GM12878 (cell line): ENCODE data around the gene PNMT. TPM values are rescaled to one million over a fixed set of nuclear protein-coding genes. Genes with fewer than 3 reads are reported as not detected.

Experiments used
- ATAC-seq: fragments of 200-7000 bp; cut with Tn5 transposase; 3 replicates; pipeline ENCODE4 v1.9.1; 2020; ENCODE audit warnings: mild to moderate bottlenecking, moderate library complexity
- BruUV-seq: library from RNA; stranded (reverse); fragments of 400-500 nt; replicated peaks from 2 replicates; lab custom pipeline; 2021; lab: Mats Ljungman, UMichigan
- CTCF ChIA-PET: fragments of 300-600 bp; sonication (Branson Sonifier 250); formaldehyde crosslinking; extraction: SDS; loops from one replicate; lab custom pipeline; 2021; ENCODE audit warnings: inconsistent platforms; lab: Yijun Ruan, JAX
- POLR2A ChIA-PET: fragments of 350-600 bp; formaldehyde crosslinking; extraction: SDS; loops from one replicate; lab custom pipeline; 2021; ENCODE audit warnings: inconsistent platforms; lab: Charles Lee
- RAD21 ChIA-PET: fragments of 300-600 bp; sonication (Branson Sonifier 250); formaldehyde crosslinking; loops from one replicate; lab custom pipeline; 2023; ENCODE audit warnings: antibody characterized with exemption; ENCODE audit not compliant: unreplicated experiment; lab: Charles Lee
- SMC1A ChIA-PET: fragments of 300-600 bp; sonication (Branson Sonifier 250); formaldehyde crosslinking; loops from one replicate; lab custom pipeline; 2023; ENCODE audit not compliant: unreplicated experiment, uncharacterized antibody; lab: Charles Lee
- DNase-seq: peaks from one replicate; pipeline ENCODE4 v3.0.0-alpha.2; 2011; ENCODE audit warnings: low read depth, low spot score
- FAIRE-seq: peaks from 3 replicates; lab custom pipeline; 2011; peaks lifted over from hg19 to GRCh38; lab: Jason Lieb, UNC
- H2AFZ ChIP-seq: 2 replicates; pipeline ENCODE4 v1.6.0; 2011; ENCODE audit warnings: low read depth, low read length, control low read depth; ENCODE audit not compliant: control insufficient read depth
- H3K27ac ChIP-seq: 2 replicates; pipeline ENCODE4 v1.5.1; 2011; ENCODE audit warnings: control low read depth; ENCODE audit not compliant: control insufficient read depth, insufficient read depth
- H3K27me3 ChIP-seq, 2 experiments: replicated peaks in 1 of 2; 2 replicates each; pipeline versions ENCODE4 v1.6.0 to v1.6.1; 2011; ENCODE audit warnings: low read length in 1 of 2; ENCODE audit not compliant: control insufficient read depth in 2 of 2, insufficient read depth in 2 of 2
- H3K36me3 ChIP-seq, 2 experiments: 2 replicates each; pipeline ENCODE4 v1.5.1; 2011; ENCODE audit warnings: low read length in 1 of 2; ENCODE audit not compliant: control insufficient read depth in 2 of 2, insufficient read depth in 2 of 2
- H3K4me1 ChIP-seq: 2 replicates; pipeline ENCODE4 v1.6.1; 2011; ENCODE audit warnings: mild to moderate bottlenecking, low read length, moderate library complexity, mixed read lengths; ENCODE audit not compliant: control insufficient read depth, insufficient read depth
- H3K4me2 ChIP-seq: 2 replicates; pipeline ENCODE4 v1.6.0; 2011; ENCODE audit warnings: control low read depth; ENCODE audit not compliant: control insufficient read depth, insufficient read depth
- H3K4me3 ChIP-seq: fragments of 200-600 bp; sonication (generic); 2 replicates; pipeline ENCODE4 v1.5.1; 2016
- H3K79me2 ChIP-seq: 2 replicates; pipeline ENCODE4 v1.6.0; 2011; ENCODE audit warnings: low read length; ENCODE audit not compliant: control insufficient read depth, insufficient read depth
- H3K9ac ChIP-seq: 2 replicates; pipeline ENCODE4 v1.8.0; 2011; ENCODE audit warnings: low read length, control low read depth, mixed read lengths; ENCODE audit not compliant: control insufficient read depth, insufficient read depth
- H3K9me3 ChIP-seq: replicated peaks from 3 replicates; pipeline ENCODE4 v1.5.1; 2011; ENCODE audit warnings: mild to moderate bottlenecking, low read length; ENCODE audit not compliant: control insufficient read depth, insufficient read depth
- H4K20me1 ChIP-seq: 2 replicates; pipeline ENCODE4 v1.6.0; 2011; ENCODE audit not compliant: control insufficient read depth, insufficient read depth
- ATF7 ChIP-seq: fragments of 450-650 bp; IDR thresholded peaks from 2 replicates; pipeline ENCODE4 v1.6.1; 2016; ENCODE audit warnings: low read depth, mild to moderate bottlenecking
- CREB1 ChIP-seq: IDR thresholded peaks from 2 replicates; pipeline ENCODE4 v1.6.1; 2012; ENCODE audit warnings: low read depth, mild to moderate bottlenecking, inconsistent platforms
- CREM ChIP-seq: IDR thresholded peaks from 2 replicates; pipeline ENCODE4 v1.6.1; 2014; ENCODE audit warnings: antibody characterized with exemption, low read depth
- EGR1 ChIP-seq, 2 experiments: IDR thresholded peaks; 1 replicate in 1 of 2; 2 replicates in 1 of 2; pipeline ENCODE4 v1.6.1; 2011 to 2012; ENCODE audit warnings: low read depth in 2 of 2, low read length in 2 of 2, borderline replicate concordance in 1 of 2, mild to moderate bottlenecking in 1 of 2, moderate library complexity in 1 of 2
- GATAD2B ChIP-seq: fragments of 450-650 bp; conservative IDR thresholded peaks from 2 replicates; pipeline ENCODE4 v1.6.1; 2017; ENCODE audit warnings: low read depth, mild to moderate bottlenecking, moderate library complexity
- MTA2 ChIP-seq: fragments of 450-650 bp; IDR thresholded peaks from 2 replicates; pipeline ENCODE4 v1.6.1; 2016; ENCODE audit warnings: low read depth, mild to moderate bottlenecking, moderate library complexity
- MYB ChIP-seq: fragments of 150-350 bp; IDR thresholded peaks from 2 replicates; pipeline ENCODE4 v1.6.1; 2014; ENCODE audit warnings: mild to moderate bottlenecking, low read depth, low read length, borderline replicate concordance
- STAT1 ChIP-seq: fragments of 450-650 bp; conservative IDR thresholded peaks from 2 replicates; pipeline ENCODE4 v1.6.1; 2014; ENCODE audit warnings: antibody characterized with exemption, mild to moderate bottlenecking
- SUPT20H ChIP-seq: IDR thresholded peaks from 2 replicates; pipeline ENCODE4 v1.6.1; 2011; ENCODE audit warnings: low read depth, mild to moderate bottlenecking, low read length, moderate library complexity, borderline replicate concordance; ENCODE audit not compliant: control insufficient read depth
- TARDBP ChIP-seq: IDR thresholded peaks from 2 replicates; pipeline ENCODE4 v1.6.1; 2016; ENCODE audit warnings: borderline replicate concordance
- WGBS: methylation state at CpG from one replicate; pipeline ENCODE4 v1.1.6; 2016; ENCODE audit warnings: low lambda C conversion rate; ENCODE audit not compliant: insufficient replicate concordance, insufficient coverage; ENCODE audit errors: missing lambda C conversion rate; 5-methylcytosine and 5-hydroxymethylcytosine counted together
- in situ Hi-C: fragments of 300-500 bp; cut with MboI; formaldehyde crosslinking; loops from 9 replicates; pipeline ENCODE4 v1.14.3; 2018; ENCODE audit warnings: mixed read lengths
- intact Hi-C: fragments of 100-400 bp; cut with micrococcal nuclease; formaldehyde crosslinking; loops from one replicate; pipeline ENCODE4 v1.14.2; 2022; ENCODE audit not compliant: unreplicated experiment
- polyA plus RNA-seq, 11 experiments: library from polyadenylated mRNA; depleted of rRNA in 4 of 11; unstranded in 6 of 11; stranded (reverse) in 5 of 11; fragments of >200 nt; fragmentation: Nextera tagmentation in 4 of 11; fragmentation: Illumina TruSeq in 1 of 11; extraction: Ambion mirVana in 4 of 11; extraction: Trizol in 1 of 11; gene quantifications; 1 replicate in 1 of 11; 2 replicates in 10 of 11; pipeline versions ENCODE4 v1.2.1 to v1.2.3, GENCODE V29; 2011 to 2016; ENCODE audit warnings: inconsistent platforms in 2 of 11, missing spikeins in 2 of 11, low read depth in 1 of 11
- total RNA-seq, 4 experiments: library from RNA; depleted of rRNA in 3 of 4; stranded (reverse); fragments of >200 nt in 3 of 4; fragmentation: Illumina TruSeq in 1 of 4; extraction: Trizol in 1 of 4; gene quantifications; 2 replicates each; pipeline versions ENCODE4 v1.2.1 to v1.2.3, GENCODE V29; 2013 to 2021
- TF ChIP-seq, protein P1 (sequence below): fragments of 450-650 bp; IDR thresholded peaks from 2 replicates; pipeline ENCODE4 v1.6.1; 2017; ENCODE audit warnings: mild to moderate bottlenecking, moderate library complexity
- TF ChIP-seq, protein P2 (sequence below): IDR thresholded peaks from 2 replicates; pipeline ENCODE4 v1.6.1; 2011; ENCODE audit warnings: borderline replicate concordance, low read depth, mild to moderate bottlenecking, moderate library complexity, mixed read lengths, low read length; ENCODE audit not compliant: insufficient read depth; ENCODE audit errors: extremely low read length

Gene PNMT
- total and polyA plus RNA-seq, 10 of the 15 experiments (the other 5 are each of a cell fraction or from before 2014, with no cell fraction given), result not detected

DNA sequence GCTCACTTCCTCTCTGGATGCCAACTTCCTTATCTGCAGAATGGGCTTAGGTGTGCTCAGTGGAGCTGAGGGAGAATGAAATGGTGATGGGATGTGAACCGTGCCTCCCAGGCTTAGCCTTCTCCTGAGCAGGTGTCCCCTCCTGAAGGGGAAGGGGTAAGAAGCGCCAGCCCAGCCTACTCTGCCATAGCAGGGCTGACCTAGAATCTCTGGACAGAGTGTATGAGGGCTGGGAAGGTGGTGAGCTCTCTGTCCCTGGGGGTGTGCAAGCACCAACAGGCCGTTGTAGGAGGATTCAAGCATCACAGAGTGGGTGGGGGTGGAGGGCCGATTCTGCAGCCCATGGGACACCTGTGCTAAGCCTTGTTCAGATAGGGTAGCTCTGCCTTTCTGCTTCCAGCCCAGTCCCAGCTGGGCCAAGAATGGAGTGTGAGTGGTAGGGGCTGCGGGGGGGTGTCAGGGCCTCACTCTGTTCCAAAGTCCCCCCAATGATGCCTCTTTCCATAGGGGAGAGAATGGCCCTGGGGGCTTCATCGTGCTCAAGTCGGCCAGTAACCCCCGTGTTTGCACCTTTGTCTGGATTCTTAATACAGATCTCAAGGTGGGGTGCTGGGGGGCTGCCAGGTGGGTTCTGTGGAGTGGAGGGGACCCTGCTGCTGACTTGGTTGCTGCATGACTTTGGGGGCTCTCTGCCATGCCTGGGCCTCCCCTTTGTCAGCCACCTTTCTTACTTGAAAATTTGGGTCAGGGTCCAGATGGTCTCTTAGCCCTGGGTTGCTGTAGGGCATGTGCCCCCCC lies 6.3 kb upstream of the PNMT start (continued):
- TF ChIP-seq, protein P1, sequence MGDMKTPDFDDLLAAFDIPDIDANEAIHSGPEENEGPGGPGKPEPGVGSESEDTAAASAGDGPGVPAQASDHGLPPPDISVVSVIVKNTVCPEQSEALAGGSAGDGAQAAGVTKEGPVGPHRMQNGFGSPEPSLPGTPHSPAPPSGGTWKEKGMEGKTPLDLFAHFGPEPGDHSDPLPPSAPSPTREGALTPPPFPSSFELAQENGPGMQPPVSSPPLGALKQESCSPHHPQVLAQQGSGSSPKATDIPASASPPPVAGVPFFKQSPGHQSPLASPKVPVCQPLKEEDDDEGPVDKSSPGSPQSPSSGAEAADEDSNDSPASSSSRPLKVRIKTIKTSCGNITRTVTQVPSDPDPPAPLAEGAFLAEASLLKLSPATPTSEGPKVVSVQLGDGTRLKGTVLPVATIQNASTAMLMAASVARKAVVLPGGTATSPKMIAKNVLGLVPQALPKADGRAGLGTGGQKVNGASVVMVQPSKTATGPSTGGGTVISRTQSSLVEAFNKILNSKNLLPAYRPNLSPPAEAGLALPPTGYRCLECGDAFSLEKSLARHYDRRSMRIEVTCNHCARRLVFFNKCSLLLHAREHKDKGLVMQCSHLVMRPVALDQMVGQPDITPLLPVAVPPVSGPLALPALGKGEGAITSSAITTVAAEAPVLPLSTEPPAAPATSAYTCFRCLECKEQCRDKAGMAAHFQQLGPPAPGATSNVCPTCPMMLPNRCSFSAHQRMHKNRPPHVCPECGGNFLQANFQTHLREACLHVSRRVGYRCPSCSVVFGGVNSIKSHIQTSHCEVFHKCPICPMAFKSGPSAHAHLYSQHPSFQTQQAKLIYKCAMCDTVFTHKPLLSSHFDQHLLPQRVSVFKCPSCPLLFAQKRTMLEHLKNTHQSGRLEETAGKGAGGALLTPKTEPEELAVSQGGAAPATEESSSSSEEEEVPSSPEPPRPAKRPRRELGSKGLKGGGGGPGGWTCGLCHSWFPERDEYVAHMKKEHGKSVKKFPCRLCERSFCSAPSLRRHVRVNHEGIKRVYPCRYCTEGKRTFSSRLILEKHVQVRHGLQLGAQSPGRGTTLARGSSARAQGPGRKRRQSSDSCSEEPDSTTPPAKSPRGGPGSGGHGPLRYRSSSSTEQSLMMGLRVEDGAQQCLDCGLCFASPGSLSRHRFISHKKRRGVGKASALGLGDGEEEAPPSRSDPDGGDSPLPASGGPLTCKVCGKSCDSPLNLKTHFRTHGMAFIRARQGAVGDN, result no peak
- TF ChIP-seq ATF7 (no peak), TARDBP (no peak)

DNA sequence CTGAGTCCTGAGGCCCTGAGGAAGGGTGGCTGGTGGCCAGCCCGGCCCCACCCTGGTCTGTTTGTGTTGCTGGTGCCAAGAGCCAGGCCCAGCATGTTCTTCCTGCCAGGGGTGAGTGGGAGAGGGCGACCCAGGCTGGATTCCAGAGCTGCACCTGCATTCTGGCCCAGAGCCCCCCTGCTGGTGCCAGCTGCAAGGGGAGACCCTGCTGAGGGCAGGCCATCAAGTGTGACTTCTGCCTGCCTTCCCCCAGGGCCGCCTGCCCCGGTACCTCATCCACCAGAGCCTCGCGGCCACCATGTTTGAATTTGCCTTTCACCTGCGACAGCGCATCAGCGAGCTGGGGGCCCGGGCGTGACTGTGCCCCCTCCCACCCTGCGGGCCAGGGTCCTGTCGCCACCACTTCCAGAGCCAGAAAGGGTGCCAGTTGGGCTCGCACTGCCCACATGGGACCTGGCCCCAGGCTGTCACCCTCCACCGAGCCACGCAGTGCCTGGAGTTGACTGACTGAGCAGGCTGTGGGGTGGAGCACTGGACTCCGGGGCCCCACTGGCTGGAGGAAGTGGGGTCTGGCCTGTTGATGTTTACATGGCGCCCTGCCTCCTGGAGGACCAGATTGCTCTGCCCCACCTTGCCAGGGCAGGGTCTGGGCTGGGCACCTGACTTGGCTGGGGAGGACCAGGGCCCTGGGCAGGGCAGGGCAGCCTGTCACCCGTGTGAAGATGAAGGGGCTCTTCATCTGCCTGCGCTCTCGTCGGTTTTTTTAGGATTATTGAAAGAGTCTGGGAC lies 5.5 kb upstream of the PNMT start:
- H3K9me3 ChIP-seq, result no peaks in the 10 kb centered on the region
- no peak overlapping the region for H3K9ac ChIP-seq
- H2AFZ ChIP-seq, result no peak overlapping the region
- DNase-seq, result no peak
- no peak for FAIRE-seq
- WGBS, result 68% methylated on average over 19 of the region's 22 CpGs
- ChIA-PET POLR2A (no interaction called here), SMC1A (no interaction called here), CTCF (interaction anchor here (0.8 to 1.7 kb wide), 2 partner anchors 9 to 41 kb away, joined by 3 to 4 read pairs; no protein-coding TSS in a partner anchor), RAD21 (no interaction called here)
- no TSS peak for BruUV-seq
- no peak overlapping the region for H3K4me2 ChIP-seq
- no peak overlapping the region for H3K27ac ChIP-seq
- no peaks in the 10 kb centered on the region; the same call in 1 of the 2 replicates for H4K20me1 ChIP-seq
- no peak overlapping the region for H3K4me3 ChIP-seq
- intact Hi-C loops (no loop called here), in situ Hi-C loops (no loop called here)
- H3K27me3 ChIP-seq, result peaks cover 3 to 4% of the 10 kb centered on the region in 2 experiments; a peak in 3 of 4 replicates
- H3K36me3 ChIP-seq, result peaks cover 12 to 21% of the 10 kb centered on the region in 2 experiments; a peak in 3 of 4 replicates
- peaks cover 6% of the 10 kb centered on the region; the same call in 1 of the 2 replicates for H3K4me1 ChIP-seq
- no peaks in the 10 kb centered on the region for H3K79me2 ChIP-seq
- no peak for ATAC-seq
- no peak for TF ChIP-seq MTA2
- no peak for TF ChIP-seq GATAD2B
- TF ChIP-seq CREM, result no peak
- no peak for TF ChIP-seq EGR1 (IDR thresholded peaks at IDR 0.05; ENCODE audit: borderline replicate concordance in 1 of 2, low read depth in 2 of 2, low read length in 2 of 2)
- TF ChIP-seq, protein P2, sequence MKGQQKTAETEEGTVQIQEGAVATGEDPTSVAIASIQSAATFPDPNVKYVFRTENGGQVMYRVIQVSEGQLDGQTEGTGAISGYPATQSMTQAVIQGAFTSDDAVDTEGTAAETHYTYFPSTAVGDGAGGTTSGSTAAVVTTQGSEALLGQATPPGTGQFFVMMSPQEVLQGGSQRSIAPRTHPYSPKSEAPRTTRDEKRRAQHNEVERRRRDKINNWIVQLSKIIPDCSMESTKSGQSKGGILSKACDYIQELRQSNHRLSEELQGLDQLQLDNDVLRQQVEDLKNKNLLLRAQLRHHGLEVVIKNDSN, result no peak
- TF ChIP-seq STAT1, result no peak
- no peak for TF ChIP-seq MYB
- no peak for TF ChIP-seq CREB1
- no peak for TF ChIP-seq SUPT20H
